ENCODE data around the gene JAZF1. TPM values are rescaled to one million over a fixed set of nuclear protein-coding genes. Genes with fewer than 3 reads are reported as not detected.
A peak's percentile ranks its signal among the peaks of the same experiment; 100 is the strongest.

Gene JAZF1
- total and polyA plus RNA-seq, 10 of the 15 experiments (the other 5 are each of a cell fraction or from before 2014, with no cell fraction given) = 0.04 to 0.82 (median 0.15) TPM; not detected in 3

- TF ChIP-seq BCL11A (IDR thresholded peaks at IDR 0.05; ENCODE audit: low read depth, low read length) (peak; percentile 30; the same call in 1 of the 2 replicates), MTA3 (IDR thresholded peaks at IDR 0.05; ENCODE audit: borderline replicate concordance, low read length) (no peak), GATAD2B (conservative IDR thresholded peaks at IDR 0.05; ENCODE audit: low read depth) (peak; percentile 37; the same call in 1 of the 2 replicates)
These were observed 31.1 kb downstream of the JAZF1 start (continued) for GRCh38 chr7:28149291-28150101.

DNA sequence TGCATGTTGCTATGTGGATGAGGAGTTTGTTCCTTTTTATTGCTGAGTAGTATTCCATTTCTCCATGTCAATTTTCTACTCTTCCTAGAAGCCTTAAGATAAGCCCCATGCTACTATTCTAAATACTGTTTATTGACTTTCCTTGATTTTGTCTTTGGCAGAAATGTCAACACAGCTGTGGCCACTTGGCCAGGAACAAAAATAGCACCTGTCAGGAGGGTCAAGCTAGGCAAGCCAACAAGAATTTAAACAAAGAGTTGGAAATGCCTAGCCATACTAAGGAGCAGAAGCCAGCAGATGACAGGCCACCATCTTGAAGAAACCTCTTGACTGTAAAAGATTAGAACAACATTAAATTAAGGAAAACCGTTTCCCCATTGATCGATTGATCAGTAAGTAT, 34.7 kb downstream of the JAZF1 start:
- Histone ChIP-seq H3K9me3 (replicated peaks; ENCODE audit: control insufficient read depth, insufficient read depth, low read length) (no peaks in the 10 kb centered on the region; the same call in 2 of the 3 replicates), H2AFZ (ENCODE audit: control insufficient read depth, low read depth, low read length) (no peak overlapping the region), H3K4me3 (no peak overlapping the region), H3K27me3 (replicated peaks in 1 of 2; ENCODE audit: control insufficient read depth in 2 of 2, insufficient read depth in 2 of 2, low read length in 1 of 2) (peaks cover 3 to 16% of the 10 kb centered on the region in 2 experiments), H3K79me2 (ENCODE audit: control insufficient read depth, insufficient read depth, low read length) (no peaks in the 10 kb centered on the region), H3K4me1 (ENCODE audit: control insufficient read depth, insufficient read depth, low read length) (peaks cover 7% of the 10 kb centered on the region; the same call in 1 of the 2 replicates), H3K36me3 (ENCODE audit: control insufficient read depth in 2 of 2, insufficient read depth in 2 of 2, low read length in 1 of 2) (no peaks in the 10 kb centered on the region), H3K9ac (ENCODE audit: control insufficient read depth, insufficient read depth, low read length) (no peak overlapping the region), H4K20me1 (ENCODE audit: control insufficient read depth, insufficient read depth) (peaks cover 2% of the 10 kb centered on the region; the same call in 1 of the 2 replicates), H3K4me2 (ENCODE audit: control insufficient read depth, insufficient read depth) (no peak overlapping the region), H3K27ac (ENCODE audit: control insufficient read depth, insufficient read depth) (no peak overlapping the region)
- ChIA-PET RAD21 (ENCODE audit: unreplicated experiment) (no interaction called here), CTCF (no interaction called here), SMC1A (ENCODE audit: uncharacterized antibody, unreplicated experiment) (no interaction called here), POLR2A (no interaction called here)
- BruUV-seq (replicated peaks) = no TSS peak
- TF ChIP-seq NFYB (IDR thresholded peaks at IDR 0.05; ENCODE audit: insufficient read depth, low read depth, low read length) = no peak
- TF ChIP-seq TARDBP (IDR thresholded peaks at IDR 0.05; ENCODE audit: borderline replicate concordance) = no peak
- TF ChIP-seq ELK1 (IDR thresholded peaks at IDR 0.05; ENCODE audit: low read depth, low read length) = no peak
- TF ChIP-seq CEBPB (IDR thresholded peaks at IDR 0.05; ENCODE audit: borderline replicate concordance in 1 of 2, low read depth in 2 of 2, low read length in 2 of 2) = no peak
- TF ChIP-seq SREBF1 (IDR thresholded peaks at IDR 0.05; ENCODE audit: low read length) = no peak
- no peak for TF ChIP-seq MYC (IDR thresholded peaks at IDR 0.05; ENCODE audit: insufficient read depth, insufficient read length, insufficient replicate concordance, low read length, severe bottlenecking)
- no peak for TF ChIP-seq MLLT1 (IDR thresholded peaks at IDR 0.05)
- no peak for TF ChIP-seq TBL1XR1 (IDR thresholded peaks at IDR 0.05; ENCODE audit: low read depth, low read length)
- TF ChIP-seq, protein P1, sequence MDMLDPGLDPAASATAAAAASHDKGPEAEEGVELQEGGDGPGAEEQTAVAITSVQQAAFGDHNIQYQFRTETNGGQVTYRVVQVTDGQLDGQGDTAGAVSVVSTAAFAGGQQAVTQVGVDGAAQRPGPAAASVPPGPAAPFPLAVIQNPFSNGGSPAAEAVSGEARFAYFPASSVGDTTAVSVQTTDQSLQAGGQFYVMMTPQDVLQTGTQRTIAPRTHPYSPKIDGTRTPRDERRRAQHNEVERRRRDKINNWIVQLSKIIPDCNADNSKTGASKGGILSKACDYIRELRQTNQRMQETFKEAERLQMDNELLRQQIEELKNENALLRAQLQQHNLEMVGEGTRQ (IDR thresholded peaks at IDR 0.05; ENCODE audit: borderline replicate concordance, low read depth, low read length) = no peak
- DNase-seq (ENCODE audit: low read depth, low spot score) (no peak), ATAC-seq (no peak), FAIRE-seq (no peak)
- intact Hi-C loops (cut with micrococcal nuclease; ENCODE audit: unreplicated experiment) (no loop called here), in situ Hi-C loops (cut with MboI) (no loop called here)
- 73% methylated on average over 2 of the region's 2 CpGs for WGBS (ENCODE audit: insufficient coverage, insufficient replicate concordance, low lambda C conversion rate, missing lambda C conversion rate)
